ENCODE results near the gene PROZ. TPM values are rescaled to one million over a fixed set of nuclear protein-coding genes. Genes with fewer than 3 reads are reported as not detected.

The PROZ gene
- total and polyA plus RNA-seq, 2 of the 13 experiments (the other 11 are each of a cell fraction or from before 2014, with no cell fraction given), result 5.6 to 22.5 TPM

GRCh38 chr13:113220141-113220598 lies 61.7 kb downstream of the PROZ start (continued):
- TF ChIP-seq ZNF234 (CRISPR knock-in tag; conservative IDR thresholded peaks at IDR 0.05) (no peak), ZNF614 (CRISPR knock-in tag; IDR thresholded peaks at IDR 0.05; ENCODE audit: borderline replicate concordance) (no peak), POLR2G (IDR thresholded peaks at IDR 0.05; ENCODE audit: low read depth, low read length) (no peak), MXD4 (CRISPR knock-in tag; IDR thresholded peaks at IDR 0.05) (0 out of 2 replicates have a peak, but pooled peaks have one; percentile 41), ZNF691 (CRISPR knock-in tag; IDR thresholded peaks at IDR 0.05; ENCODE audit: borderline replicate concordance, low read depth) (no peak), TRIM24 (CRISPR knock-in tag; IDR thresholded peaks at IDR 0.05) (peak; percentile 42; the same call in 1 of the 2 replicates), PHF21A (CRISPR knock-in tag; IDR thresholded peaks at IDR 0.05) (peak; percentile 66; the same call in 1 of the 2 replicates), IKZF5 (CRISPR knock-in tag; IDR thresholded peaks at IDR 0.05) (no peak), ZNF430 (CRISPR knock-in tag; IDR thresholded peaks at IDR 0.05) (peak; percentile 47; the same call in 1 of the 2 replicates), GTF3A (CRISPR knock-in tag; conservative IDR thresholded peaks at IDR 0.05) (no peak), PAXIP1 (CRISPR knock-in tag; conservative IDR thresholded peaks at IDR 0.05) (peak; percentile 91), PTBP1 (IDR thresholded peaks at IDR 0.05; ENCODE audit: low read depth, low read length, poor library complexity, severe bottlenecking) (no peak), HDAC2 (CRISPR knock-in tag; IDR thresholded peaks at IDR 0.05) (no peak; the same call in 1 of the 2 replicates), U2AF1 (optimal IDR thresholded peaks at IDR 0.05; ENCODE audit: low read depth, low read length) (no peak), RERE (CRISPR knock-in tag; IDR thresholded peaks at IDR 0.05; ENCODE audit: low read depth) (no peak), AHR (CRISPR knock-in tag; IDR thresholded peaks at IDR 0.05) (no peak), ELF3 (CRISPR knock-in tag; IDR thresholded peaks at IDR 0.05) (peak; percentile 56; the same call in 1 of the 2 replicates)

All from HepG2 (cell line).